ENCODE data around the gene C2CD3.

DNA sequence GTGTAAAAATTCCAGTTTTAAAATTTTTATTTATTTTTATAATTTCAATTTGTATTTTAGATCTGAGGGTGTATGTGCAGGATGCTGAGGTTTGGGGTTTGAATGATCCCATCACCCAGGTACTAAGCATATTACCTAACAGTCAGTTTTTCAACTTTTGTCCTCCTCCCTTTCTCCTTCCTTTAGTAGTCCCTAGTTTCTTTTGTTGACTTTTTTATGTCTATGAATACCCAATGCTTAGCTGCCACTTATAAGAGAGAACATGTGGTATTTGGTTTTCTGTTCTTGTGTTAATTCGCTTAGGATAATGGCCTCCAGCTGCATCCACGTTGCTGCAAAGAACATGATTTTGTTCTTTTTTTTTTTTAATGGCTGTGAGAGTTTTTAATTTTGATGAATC lies 126.3 kb downstream of the C2CD3 start:
- TF ChIP-seq, protein P1, sequence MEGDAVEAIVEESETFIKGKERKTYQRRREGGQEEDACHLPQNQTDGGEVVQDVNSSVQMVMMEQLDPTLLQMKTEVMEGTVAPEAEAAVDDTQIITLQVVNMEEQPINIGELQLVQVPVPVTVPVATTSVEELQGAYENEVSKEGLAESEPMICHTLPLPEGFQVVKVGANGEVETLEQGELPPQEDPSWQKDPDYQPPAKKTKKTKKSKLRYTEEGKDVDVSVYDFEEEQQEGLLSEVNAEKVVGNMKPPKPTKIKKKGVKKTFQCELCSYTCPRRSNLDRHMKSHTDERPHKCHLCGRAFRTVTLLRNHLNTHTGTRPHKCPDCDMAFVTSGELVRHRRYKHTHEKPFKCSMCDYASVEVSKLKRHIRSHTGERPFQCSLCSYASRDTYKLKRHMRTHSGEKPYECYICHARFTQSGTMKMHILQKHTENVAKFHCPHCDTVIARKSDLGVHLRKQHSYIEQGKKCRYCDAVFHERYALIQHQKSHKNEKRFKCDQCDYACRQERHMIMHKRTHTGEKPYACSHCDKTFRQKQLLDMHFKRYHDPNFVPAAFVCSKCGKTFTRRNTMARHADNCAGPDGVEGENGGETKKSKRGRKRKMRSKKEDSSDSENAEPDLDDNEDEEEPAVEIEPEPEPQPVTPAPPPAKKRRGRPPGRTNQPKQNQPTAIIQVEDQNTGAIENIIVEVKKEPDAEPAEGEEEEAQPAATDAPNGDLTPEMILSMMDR (IDR thresholded peaks at IDR 0.05), result no peak
- TF ChIP-seq POLR2A (IDR thresholded peaks at IDR 0.05), result no peak
